ENCODE results near the gene CHD3.

GRCh38 chr17:7940743-7941142 lies 52.2 kb downstream of the CHD3 start:
- TF ChIP-seq CTCF (IDR thresholded peaks at IDR 0.05) (no peak), POLR2AphosphoS5 (IDR thresholded peaks at IDR 0.05; ENCODE audit: insufficient read depth in 1 of 2, low read depth in 1 of 2) (no peak), POLR2A (IDR thresholded peaks at IDR 0.05) (no peak)

All from vagina (tissue), 2 donors.